ENCODE measurements around the gene PACRG. TPM values are rescaled to one million over a fixed set of nuclear protein-coding genes. Genes with fewer than 3 reads are reported as not detected.

Gene PACRG
- total RNA-seq, 5 donors from 2014 or later (not counting 1 experiment from before 2014, with no cell fraction given), result 0.20 to 3.0 (median 1.2) TPM; not detected in 1

DNA sequence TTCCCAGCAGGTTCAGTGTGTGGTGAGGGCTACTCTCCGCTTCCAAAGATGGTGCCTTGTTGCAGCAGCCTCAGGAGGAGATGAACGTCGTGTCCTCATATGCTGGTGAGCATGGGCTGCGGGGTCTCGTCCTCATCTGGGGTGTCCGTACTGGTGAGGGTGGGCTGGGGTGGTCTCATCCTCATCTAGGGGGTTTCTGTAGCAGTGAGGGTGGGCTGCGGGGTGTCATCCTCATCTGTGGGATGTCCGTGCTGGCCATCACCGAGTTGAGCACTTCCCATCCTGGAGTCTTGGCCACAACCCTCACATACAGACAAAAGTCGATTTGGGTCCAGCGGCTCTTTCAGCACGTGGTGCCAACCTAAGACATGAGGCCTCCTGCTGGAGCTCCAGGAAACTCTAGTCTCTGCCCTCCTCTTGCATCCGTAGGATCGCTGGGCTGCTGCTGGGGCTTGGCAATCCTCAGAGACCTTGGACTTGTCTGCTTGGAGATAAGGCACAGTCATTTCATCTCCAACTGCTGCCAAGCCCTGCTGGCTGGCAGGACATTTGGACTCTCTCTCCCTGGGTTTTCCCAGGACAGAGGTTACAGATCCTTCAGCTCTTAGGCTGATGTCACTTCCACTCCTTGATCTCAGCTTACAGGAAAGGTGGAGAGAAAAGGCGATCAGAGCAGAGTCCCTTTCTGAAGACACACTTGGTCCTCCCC lies 160.4 kb downstream of the PACRG start:
- DNase-seq (no peak), ATAC-seq (replicated peaks in 1 of 4) (no peak)
- no peaks in the 10 kb centered on the region for H3K4me1 ChIP-seq (ENCODE audit: control insufficient read depth in 1 of 2, extremely low read depth in 1 of 2, insufficient read depth in 2 of 2, low read length in 2 of 2)
- WGBS (ENCODE audit: insufficient coverage), result 79% methylated on average over 12 of the region's 15 CpGs
- H3K27me3 ChIP-seq (replicated peaks in 1 of 2; ENCODE audit: control insufficient read depth in 2 of 2, extremely low read depth in 1 of 2, insufficient read depth in 2 of 2, low read length in 1 of 2), result no peaks in the 10 kb centered on the region
- H3K4me1 Mint-ChIP-seq, result no peaks in the 10 kb centered on the region
- CTCF ChIA-PET, result no interaction called here
- no peaks in the 10 kb centered on the region for H3K9me3 ChIP-seq
- no peaks in the 10 kb centered on the region for H3K27me3 Mint-ChIP-seq
- POLR2A ChIA-PET, result no interaction called here
- no peak overlapping the region for H3K27ac ChIP-seq (ENCODE audit: low read length)
- peaks cover 0 to 3% (median 0%) of the 10 kb centered on the region in 3 donors for H3K9me3 Mint-ChIP-seq
- H3K4me3 ChIP-seq (ENCODE audit: control insufficient read depth in 1 of 2, extremely low read depth in 1 of 2, low read length in 1 of 2), result no peak overlapping the region
- no peak overlapping the region for H3K27ac Mint-ChIP-seq
- no peaks in the 10 kb centered on the region for H3K36me3 ChIP-seq (ENCODE audit: control insufficient read depth in 2 of 2, extremely low read depth in 1 of 2, insufficient read depth in 1 of 2, low read length in 1 of 2)
- no peaks in the 10 kb centered on the region for H3K36me3 Mint-ChIP-seq
- no peak overlapping the region for H3K4me3 Mint-ChIP-seq

DNA sequence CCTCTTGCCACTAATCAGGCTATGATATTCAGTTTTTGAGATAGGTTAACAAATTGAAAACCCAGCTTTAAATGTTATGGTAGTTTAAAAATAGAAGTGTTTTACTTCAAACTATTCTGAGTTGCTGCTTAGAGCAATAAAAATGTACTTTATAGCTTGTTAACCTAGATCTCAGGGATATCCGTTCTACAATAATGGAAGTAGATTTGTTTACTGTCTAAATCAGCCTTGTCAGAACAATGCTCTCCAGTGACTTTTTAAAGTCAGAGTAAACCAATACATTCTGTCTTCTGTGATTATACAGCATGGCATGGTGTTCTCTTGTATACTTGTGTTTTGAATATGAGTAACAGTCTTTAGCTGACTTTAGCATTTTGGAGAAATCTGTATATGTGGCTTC lies 161.5 kb downstream of the PACRG start:
- no peaks in the 10 kb centered on the region for H3K4me1 Mint-ChIP-seq
- POLR2A ChIA-PET, result no interaction called here
- DNase-seq, result no peak
- Histone ChIP-seq H3K9me3 (no peaks in the 10 kb centered on the region), H3K36me3 (ENCODE audit: control insufficient read depth in 2 of 2, extremely low read depth in 1 of 2, insufficient read depth in 1 of 2, low read length in 1 of 2) (no peaks in the 10 kb centered on the region), H3K4me1 (ENCODE audit: control insufficient read depth in 1 of 2, extremely low read depth in 1 of 2, insufficient read depth in 2 of 2, low read length in 2 of 2) (no peaks in the 10 kb centered on the region), H3K4me3 (ENCODE audit: control insufficient read depth in 1 of 2, extremely low read depth in 1 of 2, low read length in 1 of 2) (no peak overlapping the region), H3K27ac (ENCODE audit: low read length) (no peak overlapping the region), H3K27me3 (replicated peaks in 1 of 2; ENCODE audit: control insufficient read depth in 2 of 2, extremely low read depth in 1 of 2, insufficient read depth in 2 of 2, low read length in 1 of 2) (no peaks in the 10 kb centered on the region)
- no peaks in the 10 kb centered on the region for H3K27me3 Mint-ChIP-seq
- no peak overlapping the region for H3K27ac Mint-ChIP-seq
- H3K9me3 Mint-ChIP-seq, result peaks cover 0 to 3% (median 0%) of the 10 kb centered on the region in 3 donors
- H3K4me3 Mint-ChIP-seq, result no peak overlapping the region
- no CpG with 5 or more reads among the region's 1 CpG for WGBS (ENCODE audit: insufficient coverage)
- H3K36me3 Mint-ChIP-seq, result no peaks in the 10 kb centered on the region
- ATAC-seq (replicated peaks in 1 of 4), result no peak
- CTCF ChIA-PET, result no interaction called here

DNA sequence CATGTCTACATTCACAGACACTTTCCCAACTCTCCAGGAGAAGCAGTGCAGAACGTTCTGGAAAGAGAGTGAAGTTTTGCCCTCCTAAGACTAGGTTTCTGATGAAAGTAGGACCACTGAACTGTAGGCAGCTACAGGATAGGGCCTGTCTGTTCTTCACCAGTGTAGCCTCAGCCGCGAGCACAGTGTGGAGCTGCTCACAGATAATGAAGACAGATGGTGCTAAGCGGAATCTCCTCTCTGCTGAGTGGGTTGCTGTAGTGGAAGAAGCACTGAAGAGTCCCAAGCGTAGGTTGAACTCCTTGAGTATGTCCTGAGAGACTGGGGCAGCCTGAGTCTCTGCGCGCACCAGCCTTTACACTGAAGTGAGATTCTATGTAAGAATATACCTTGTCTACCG lies 170.2 kb downstream of the PACRG start:
- no peak overlapping the region for H3K27ac ChIP-seq (ENCODE audit: low read length)
- no peaks in the 10 kb centered on the region for H3K4me1 ChIP-seq (ENCODE audit: control insufficient read depth in 1 of 2, extremely low read depth in 1 of 2, insufficient read depth in 2 of 2, low read length in 2 of 2)
- H3K27me3 Mint-ChIP-seq, result no peaks in the 10 kb centered on the region
- ChIA-PET CTCF (no interaction called here), POLR2A (no interaction called here)
- no peaks in the 10 kb centered on the region for H3K9me3 ChIP-seq
- no peaks in the 10 kb centered on the region for H3K36me3 ChIP-seq (ENCODE audit: control insufficient read depth in 2 of 2, extremely low read depth in 1 of 2, insufficient read depth in 1 of 2, low read length in 1 of 2)
- no peaks in the 10 kb centered on the region for H3K4me1 Mint-ChIP-seq
- no peak for ATAC-seq (replicated peaks in 1 of 4)
- H3K27ac Mint-ChIP-seq, result no peak overlapping the region
- H3K4me3 ChIP-seq (ENCODE audit: control insufficient read depth in 1 of 2, extremely low read depth in 1 of 2, low read length in 1 of 2), result no peak overlapping the region
- no peak for DNase-seq
- H3K4me3 Mint-ChIP-seq, result no peak overlapping the region
- H3K36me3 Mint-ChIP-seq, result no peaks in the 10 kb centered on the region
- peaks cover 0 to 3% of the 10 kb centered on the region in 2 experiments for H3K27me3 ChIP-seq (replicated peaks in 1 of 2; ENCODE audit: control insufficient read depth in 2 of 2, extremely low read depth in 1 of 2, insufficient read depth in 2 of 2, low read length in 1 of 2)
- no peaks in the 10 kb centered on the region for H3K9me3 Mint-ChIP-seq
- WGBS (ENCODE audit: insufficient coverage), result 76% methylated on average over 4 of the region's 8 CpGs

DNA sequence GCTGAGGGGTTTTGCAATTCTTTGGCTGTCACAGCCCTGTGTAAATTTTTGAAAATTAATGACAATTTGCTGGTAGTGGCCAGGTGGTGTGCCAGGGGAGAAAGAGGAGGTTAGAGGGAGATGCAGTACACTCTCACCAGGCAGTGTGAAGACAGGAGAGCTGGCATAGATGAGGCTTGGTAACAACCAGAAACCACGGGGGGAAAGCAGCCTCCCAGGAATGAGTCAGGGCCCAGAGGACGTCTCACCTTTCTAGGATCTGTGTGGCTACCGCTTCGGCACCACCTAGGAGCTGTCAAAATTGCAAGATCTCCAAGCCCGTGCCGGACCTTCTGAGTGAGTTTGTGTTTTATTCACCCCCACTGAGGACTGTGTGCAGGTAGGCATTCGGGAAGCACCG lies 171.4 kb downstream of the PACRG start:
- POLR2A ChIA-PET, result no interaction called here
- H3K36me3 Mint-ChIP-seq, result no peaks in the 10 kb centered on the region

DNA sequence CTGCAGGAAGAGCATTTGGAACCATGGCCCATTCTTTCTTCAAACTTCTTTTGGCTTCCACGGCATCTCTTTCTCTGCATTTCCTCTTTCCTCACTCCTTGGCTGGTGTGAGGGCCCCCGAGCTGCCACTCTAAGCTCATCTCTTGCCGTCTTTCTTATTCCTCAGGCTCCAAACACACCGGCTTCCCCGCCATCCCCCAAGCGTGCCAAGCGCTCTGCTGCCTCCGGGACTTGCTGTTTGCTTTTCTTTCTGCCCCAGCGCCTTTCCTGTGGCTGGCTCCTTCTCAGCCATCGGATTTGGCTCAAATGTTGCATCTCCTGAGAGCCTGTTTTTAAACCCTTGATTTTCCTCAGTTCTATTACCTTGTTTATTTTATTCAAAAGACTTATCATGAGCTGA lies 172.7 kb downstream of the PACRG start:
- 80% methylated on average over 9 of the region's 10 CpGs for WGBS (ENCODE audit: insufficient coverage)
- no peak for ATAC-seq (replicated peaks in 1 of 4)
- Mint-ChIP-seq H3K36me3 (no peaks in the 10 kb centered on the region), H3K4me3 (no peak overlapping the region), H3K27ac (no peak overlapping the region), H3K4me1 (no peaks in the 10 kb centered on the region), H3K27me3 (no peaks in the 10 kb centered on the region), H3K9me3 (peaks cover 0 to 3% (median 0%) of the 10 kb centered on the region in 3 donors)
- DNase-seq, result no peak
- CTCF ChIA-PET, result no interaction called here
- POLR2A ChIA-PET, result no interaction called here
- no peak overlapping the region for H3K27ac ChIP-seq (ENCODE audit: low read length)
- no peaks in the 10 kb centered on the region for H3K9me3 ChIP-seq
- H3K36me3 ChIP-seq (ENCODE audit: control insufficient read depth in 2 of 2, extremely low read depth in 1 of 2, insufficient read depth in 1 of 2, low read length in 1 of 2), result no peaks in the 10 kb centered on the region
- H3K4me3 ChIP-seq (ENCODE audit: control insufficient read depth in 1 of 2, extremely low read depth in 1 of 2, low read length in 1 of 2), result no peak overlapping the region
- no peaks in the 10 kb centered on the region for H3K4me1 ChIP-seq (ENCODE audit: control insufficient read depth in 1 of 2, extremely low read depth in 1 of 2, insufficient read depth in 2 of 2, low read length in 2 of 2)
- peaks cover 0 to 6% of the 10 kb centered on the region in 2 experiments for H3K27me3 ChIP-seq (replicated peaks in 1 of 2; ENCODE audit: control insufficient read depth in 2 of 2, extremely low read depth in 1 of 2, insufficient read depth in 2 of 2, low read length in 1 of 2)

More for the DNA sequence above, 171.4 kb downstream of the PACRG start:
- Histone ChIP-seq H3K27ac (ENCODE audit: low read length) (no peak overlapping the region), H3K27me3 (replicated peaks in 1 of 2; ENCODE audit: control insufficient read depth in 2 of 2, extremely low read depth in 1 of 2, insufficient read depth in 2 of 2, low read length in 1 of 2) (peaks cover 0 to 4% of the 10 kb centered on the region in 2 experiments), H3K4me1 (ENCODE audit: control insufficient read depth in 1 of 2, extremely low read depth in 1 of 2, insufficient read depth in 2 of 2, low read length in 2 of 2) (no peaks in the 10 kb centered on the region), H3K36me3 (ENCODE audit: control insufficient read depth in 2 of 2, extremely low read depth in 1 of 2, insufficient read depth in 1 of 2, low read length in 1 of 2) (no peaks in the 10 kb centered on the region), H3K4me3 (ENCODE audit: control insufficient read depth in 1 of 2, extremely low read depth in 1 of 2, low read length in 1 of 2) (no peak overlapping the region), H3K9me3 (no peaks in the 10 kb centered on the region)
- Mint-ChIP-seq H3K4me3 (no peak overlapping the region), H3K27ac (no peak overlapping the region), H3K4me1 (no peaks in the 10 kb centered on the region), H3K27me3 (no peaks in the 10 kb centered on the region), H3K9me3 (peaks cover 0 to 3% (median 0%) of the 10 kb centered on the region in 3 donors)
- CTCF ChIA-PET, result no interaction called here
- DNase-seq (no peak), ATAC-seq (replicated peaks in 1 of 4) (no peak)
- 68% methylated on average over 4 of the region's 8 CpGs for whole genome bisulfite sequencing (ENCODE audit: insufficient coverage)

DNA sequence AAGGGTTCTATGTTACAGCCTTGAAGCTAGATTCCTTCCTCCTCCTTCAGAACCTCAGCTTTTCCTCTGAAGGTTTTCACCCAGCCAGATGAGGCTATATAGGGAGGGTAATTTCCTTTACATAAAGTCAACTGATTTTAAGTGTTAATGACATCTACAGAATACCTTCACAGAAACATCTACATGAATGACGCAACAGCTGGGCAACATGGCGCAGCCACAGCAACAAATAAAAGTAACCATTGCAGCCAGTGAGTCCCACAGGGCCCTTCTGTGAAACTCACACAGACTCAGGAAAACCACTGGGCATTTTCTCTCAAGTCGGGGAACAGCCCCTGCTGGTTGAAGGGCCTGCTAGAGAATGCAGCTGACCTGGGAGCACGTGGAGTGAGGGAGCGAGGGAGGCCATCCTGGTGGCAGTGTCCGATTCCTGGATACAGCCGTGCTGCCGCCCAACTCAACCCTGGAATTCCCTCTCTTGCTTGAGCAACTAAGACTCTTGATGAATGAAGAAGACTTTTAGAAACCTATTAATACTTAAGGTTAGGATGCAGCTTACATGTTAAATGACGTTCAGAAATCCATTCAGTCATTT lies 176.4 kb downstream of the PACRG start:
- Mint-ChIP-seq H3K9me3 (peaks cover 0 to 3% (median 0%) of the 10 kb centered on the region in 3 donors), H3K4me1 (no peaks in the 10 kb centered on the region), H3K4me3 (no peak overlapping the region), H3K27me3 (no peaks in the 10 kb centered on the region), H3K36me3 (no peaks in the 10 kb centered on the region), H3K27ac (no peak overlapping the region)
- ATAC-seq (replicated peaks in 1 of 4) (no peak), DNase-seq (no peak)
- H3K36me3 ChIP-seq (ENCODE audit: control insufficient read depth in 2 of 2, extremely low read depth in 1 of 2, insufficient read depth in 1 of 2, low read length in 1 of 2), result no peaks in the 10 kb centered on the region
- H3K27ac ChIP-seq (ENCODE audit: low read length), result no peak overlapping the region
- H3K4me1 ChIP-seq (ENCODE audit: control insufficient read depth in 1 of 2, extremely low read depth in 1 of 2, insufficient read depth in 2 of 2, low read length in 2 of 2), result no peaks in the 10 kb centered on the region
- ChIA-PET POLR2A (no interaction called here), CTCF (no interaction called here)
- H3K4me3 ChIP-seq (ENCODE audit: control insufficient read depth in 1 of 2, extremely low read depth in 1 of 2, low read length in 1 of 2), result no peak overlapping the region
- peaks cover 0 to 6% of the 10 kb centered on the region in 2 experiments for H3K27me3 ChIP-seq (replicated peaks in 1 of 2; ENCODE audit: control insufficient read depth in 2 of 2, extremely low read depth in 1 of 2, insufficient read depth in 2 of 2, low read length in 1 of 2)
- WGBS (ENCODE audit: insufficient coverage), result 82% methylated on average over 5 of the region's 9 CpGs
- no peaks in the 10 kb centered on the region for H3K9me3 ChIP-seq
